Activated B cell treated with CpG ODN at 0.5 μM for 24 hours (primary cell): ENCODE measurements around the gene ZBTB17. TPM values are rescaled to one million over a fixed set of nuclear protein-coding genes. Genes with fewer than 3 reads are reported as not detected.
"Not testable (repeated sequence)": the region's sequence is repeated elsewhere in the genome, so short reads cannot be mapped to it uniquely, and the experiment has no call there.

ENCODE experiments used
- ATAC-seq: fragments of 200-7000 bp; cut with Tn5 transposase; one replicate; pipeline ENCODE4 v1.10.0; 2021; ENCODE audit warnings: low read depth, mild to moderate bottlenecking, moderate library complexity
- CTCF ChIA-PET: fragments of 350-600 bp; sonication (Branson Sonifier 250); formaldehyde crosslinking; loops from one replicate; lab custom pipeline; 2021; ENCODE audit warnings: antibody characterized with exemption; lab: Charles Lee
- POLR2A ChIA-PET: fragments of 350-600 bp; sonication (Branson Sonifier 250); formaldehyde crosslinking; loops from one replicate; lab custom pipeline; 2021; ENCODE audit warnings: antibody characterized with exemption; lab: Charles Lee
- DNase-seq: peaks from one replicate; pipeline ENCODE4 v3.0.0; 2022
- H3K27ac Mint-ChIP-seq: one replicate; pipeline ENCODE4 v1.8.0; 2020; ENCODE audit warnings: mixed read lengths
- H3K27me3 Mint-ChIP-seq: one replicate; pipeline ENCODE4 v1.8.0; 2021; ENCODE audit warnings: mixed read lengths
- H3K36me3 Mint-ChIP-seq: one replicate; pipeline ENCODE4 v1.8.0; 2021; ENCODE audit warnings: low read depth, mixed read lengths
- H3K4me1 Mint-ChIP-seq: one replicate; pipeline ENCODE4 v1.8.0; 2021; ENCODE audit warnings: mixed read lengths
- H3K4me3 Mint-ChIP-seq: one replicate; pipeline ENCODE4 v1.8.0; 2020; ENCODE audit warnings: mild to moderate bottlenecking, mixed read lengths
- H3K9me3 Mint-ChIP-seq: one replicate; pipeline ENCODE4 v1.8.0; 2020; ENCODE audit warnings: mixed read lengths
- CTCF ChIP-seq: fragments of 200-600 bp; IDR thresholded peaks from one replicate; pipeline ENCODE4 v1.8.0; 2022; ENCODE audit warnings: antibody characterized with exemption, mild to moderate bottlenecking
- intact Hi-C: fragments of 100-400 bp; cut with micrococcal nuclease; formaldehyde crosslinking; loops from one replicate; pipeline ENCODE4 v1.15.1; 2024
- total RNA-seq: library from RNA; stranded (reverse); gene quantifications from 2 replicates; pipeline ENCODE4 v1.2.3, GENCODE V29; 2022

ZBTB17 gene
- total RNA-seq, 1 donor from 2014 or later, result 121 TPM

GRCh38 chr1:15895233-15895632 is 80.7 kb downstream of the ZBTB17 start:
- POLR2A ChIA-PET, result interaction anchor here (0.5 to 1.0 kb wide), 3 partner anchors 50 to 75 kb away, joined by 3 to 7 read pairs (median 4); no protein-coding TSS in a partner anchor
- DNase-seq (no peak), ATAC-seq (no peak)
- Mint-ChIP-seq H3K27me3 (no peaks in the 10 kb centered on the region), H3K4me3 (no peak overlapping the region), H3K27ac (peak overlapping the region; percentile 32), H3K36me3 (peaks cover 34% of the 10 kb centered on the region), H3K4me1 (peaks cover 38% of the 10 kb centered on the region), H3K9me3 (no peaks in the 10 kb centered on the region)
- CTCF ChIA-PET, result interaction anchor here (0.9 kb wide), 1 partner anchor 80 kb away, joined by 3 read pairs; no protein-coding TSS in a partner anchor
- intact Hi-C loops, result no loop called here
- TF ChIP-seq CTCF, result no peak

- peaks cover 39% of the 10 kb centered on the region for H3K4me1 Mint-ChIP-seq
- H3K36me3 Mint-ChIP-seq, result peaks cover 29% of the 10 kb centered on the region
- ATAC-seq, result peak; percentile 21
- CTCF ChIA-PET, DNase-seq, H3K4me3 Mint-ChIP-seq, H3K9me3 Mint-ChIP-seq, intact Hi-C loops, H3K27me3 Mint-ChIP-seq: not testable (repeated sequence)
- peak overlapping the region; percentile 43 for H3K27ac Mint-ChIP-seq
- POLR2A ChIA-PET, result interaction anchor here (0.5 kb wide), 1 partner anchor 56 kb away, joined by 4 read pairs; no protein-coding TSS in a partner anchor
Observed at GRCh38 chr1:15892857-15893599, 82.9 kb downstream of the ZBTB17 start.

Other genes with a start within 250 kb of the ZBTB17 start
- gene SLC25A34, start 239.8 kb downstream of the ZBTB17 start, total RNA-seq, result 3.8 and 5.8 TPM in 2 replicates
- not detected in 2 replicates for gene TMEM82, start 233.6 kb downstream of the ZBTB17 start, total RNA-seq
- 0.15 TPM in 1 of 2 replicates, not detected in the other for gene FBLIM1, start 217.3 kb downstream of the ZBTB17 start, total RNA-seq
- gene UQCRHL, start 168.5 kb downstream of the ZBTB17 start, total RNA-seq, result 1.7 and 1.9 TPM in 2 replicates
- gene SPEN, start 128.4 kb downstream of the ZBTB17 start, total RNA-seq, result 116 and 123 TPM in 2 replicates
- 0.07 TPM in 1 of 2 replicates, not detected in the other for gene SRARP, start 28.1 kb upstream of the ZBTB17 start, total RNA-seq
- not detected in 2 replicates for gene HSPB7, start 41.9 kb upstream of the ZBTB17 start, total RNA-seq
- 0.24 TPM in 1 of 2 replicates, not detected in the other for gene CLCNKA, start 45.9 kb upstream of the ZBTB17 start, total RNA-seq
- gene CLCNKB, start 67.7 kb upstream of the ZBTB17 start, total RNA-seq, result not detected in 2 replicates
- not detected in 2 replicates for gene FAM131C, start 97.5 kb upstream of the ZBTB17 start, total RNA-seq
- gene EPHA2, start 180.0 kb upstream of the ZBTB17 start, total RNA-seq, result not detected in 2 replicates
- 7.6 and 7.7 TPM in 2 replicates for gene ARHGEF19, start 236.6 kb upstream of the ZBTB17 start, total RNA-seq